Chondrocyte (in vitro differentiated cells): Measurements from ENCODE around the gene MIPOL1. TPM values are rescaled to one million over a fixed set of nuclear protein-coding genes. Genes with fewer than 3 reads are reported as not detected.

Experiments used
- DNase-seq: peaks from one replicate; pipeline ENCODE4 v3.0.0; 2021; ENCODE audit warnings: mixed read lengths, low spot score
- H3K27ac Mint-ChIP-seq: one replicate; pipeline ENCODE4 v1.8.0; 2021; ENCODE audit warnings: mild to moderate bottlenecking, moderate library complexity, mixed read lengths; ENCODE audit not compliant: unreplicated experiment
- H3K27me3 Mint-ChIP-seq: 2 replicates; pipeline ENCODE4 v1.8.0; 2021; ENCODE audit warnings: low read depth, mixed read lengths
- H3K36me3 Mint-ChIP-seq: 2 replicates; pipeline ENCODE4 v1.8.0; 2021; ENCODE audit warnings: low read depth, mixed read lengths
- H3K4me1 Mint-ChIP-seq: 2 replicates; pipeline ENCODE4 v1.8.0; 2021; ENCODE audit warnings: low read depth, mild to moderate bottlenecking, mixed read lengths
- H3K4me3 Mint-ChIP-seq: one replicate; pipeline ENCODE4 v1.8.0; 2021; ENCODE audit warnings: mild to moderate bottlenecking, moderate library complexity, mixed read lengths; ENCODE audit not compliant: unreplicated experiment
- H3K9me3 Mint-ChIP-seq: 2 replicates; pipeline ENCODE4 v1.8.0; 2021; ENCODE audit warnings: low read depth, mixed read lengths
- total RNA-seq: library from RNA; stranded (reverse); gene quantifications from 3 replicates; pipeline ENCODE4 v1.2.1, GENCODE V29; 2021
- TF ChIP-seq, protein P1 (sequence below): fragments of 200-600 bp; sonication (generic); IDR thresholded peaks from 2 replicates; pipeline ENCODE4 v1.5.0; 2021; ENCODE audit warnings: antibody characterized with exemption, mild to moderate bottlenecking, moderate library complexity

The MIPOL1 gene
- total RNA-seq, 1 donor from 2014 or later = 9.8 TPM

DNA sequence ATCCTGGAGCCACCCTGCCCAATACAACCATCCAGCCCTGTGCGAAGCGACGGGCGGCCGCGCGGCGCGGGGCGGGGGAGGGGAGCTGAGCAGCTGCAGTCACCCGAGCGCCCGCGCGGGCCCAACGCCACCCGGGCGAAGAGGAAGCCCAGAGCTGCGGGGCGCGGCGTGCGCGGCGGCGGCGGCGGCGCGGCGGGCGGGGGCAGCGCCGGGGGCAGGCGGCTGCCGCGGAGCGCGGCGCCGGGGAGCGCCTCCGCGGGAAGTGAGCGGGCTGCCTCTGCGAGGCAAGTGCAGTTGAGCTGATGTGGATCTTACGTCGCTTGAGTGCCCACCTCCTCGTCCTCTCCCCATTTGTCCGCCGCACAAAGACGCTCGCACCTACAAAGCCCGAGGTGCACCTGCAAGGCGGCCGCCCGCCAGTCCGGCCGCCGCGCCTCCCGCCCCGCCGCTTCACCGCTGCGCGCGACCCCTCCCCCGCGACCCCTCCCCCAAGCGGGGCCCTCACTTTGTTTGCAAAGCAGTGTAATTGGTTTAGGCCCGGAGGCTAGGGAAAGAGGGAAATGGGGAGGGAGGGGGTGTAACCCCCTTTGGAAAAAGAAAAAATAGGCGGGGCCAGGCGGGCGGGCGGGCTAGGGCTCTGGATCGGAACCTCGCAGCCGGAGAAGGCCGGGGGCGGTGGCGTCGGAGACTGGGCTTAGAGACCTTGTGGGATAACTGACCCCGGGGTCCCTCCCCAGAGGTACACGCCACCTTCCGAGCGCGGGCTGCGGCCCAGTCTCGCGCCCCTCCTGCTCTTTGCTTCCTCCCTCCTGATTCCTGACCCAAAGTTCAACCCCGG is 397.5 kb downstream of the MIPOL1 start, which contains the start of the genes FOXA1 and TTC6:
Gene FOXA1, minus strand, starts transcription at position 279 of the 838 bp plus-strand sequence. Its CDS starts 277 bp downstream, at position 2.
Gene TTC6, plus strand, starts transcription at position 659 of the 838 bp plus-strand sequence. CDS start 26,436 bp downstream, outside the sequence.
- no peak within 1 kb of the TSS for H3K27ac Mint-ChIP-seq
- peak within 1 kb of the TSS; percentile 72 for H3K4me3 Mint-ChIP-seq
- H3K4me1 Mint-ChIP-seq = peaks cover 38% of the 10 kb centered on the region
- no peaks in the 10 kb centered on the region for H3K36me3 Mint-ChIP-seq
- no peak for DNase-seq
- peaks cover 80% of the 10 kb centered on the region for H3K27me3 Mint-ChIP-seq
- no peaks in the 10 kb centered on the region for H3K9me3 Mint-ChIP-seq
- TF ChIP-seq, protein P1, sequence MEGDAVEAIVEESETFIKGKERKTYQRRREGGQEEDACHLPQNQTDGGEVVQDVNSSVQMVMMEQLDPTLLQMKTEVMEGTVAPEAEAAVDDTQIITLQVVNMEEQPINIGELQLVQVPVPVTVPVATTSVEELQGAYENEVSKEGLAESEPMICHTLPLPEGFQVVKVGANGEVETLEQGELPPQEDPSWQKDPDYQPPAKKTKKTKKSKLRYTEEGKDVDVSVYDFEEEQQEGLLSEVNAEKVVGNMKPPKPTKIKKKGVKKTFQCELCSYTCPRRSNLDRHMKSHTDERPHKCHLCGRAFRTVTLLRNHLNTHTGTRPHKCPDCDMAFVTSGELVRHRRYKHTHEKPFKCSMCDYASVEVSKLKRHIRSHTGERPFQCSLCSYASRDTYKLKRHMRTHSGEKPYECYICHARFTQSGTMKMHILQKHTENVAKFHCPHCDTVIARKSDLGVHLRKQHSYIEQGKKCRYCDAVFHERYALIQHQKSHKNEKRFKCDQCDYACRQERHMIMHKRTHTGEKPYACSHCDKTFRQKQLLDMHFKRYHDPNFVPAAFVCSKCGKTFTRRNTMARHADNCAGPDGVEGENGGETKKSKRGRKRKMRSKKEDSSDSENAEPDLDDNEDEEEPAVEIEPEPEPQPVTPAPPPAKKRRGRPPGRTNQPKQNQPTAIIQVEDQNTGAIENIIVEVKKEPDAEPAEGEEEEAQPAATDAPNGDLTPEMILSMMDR = no peak

DNA sequence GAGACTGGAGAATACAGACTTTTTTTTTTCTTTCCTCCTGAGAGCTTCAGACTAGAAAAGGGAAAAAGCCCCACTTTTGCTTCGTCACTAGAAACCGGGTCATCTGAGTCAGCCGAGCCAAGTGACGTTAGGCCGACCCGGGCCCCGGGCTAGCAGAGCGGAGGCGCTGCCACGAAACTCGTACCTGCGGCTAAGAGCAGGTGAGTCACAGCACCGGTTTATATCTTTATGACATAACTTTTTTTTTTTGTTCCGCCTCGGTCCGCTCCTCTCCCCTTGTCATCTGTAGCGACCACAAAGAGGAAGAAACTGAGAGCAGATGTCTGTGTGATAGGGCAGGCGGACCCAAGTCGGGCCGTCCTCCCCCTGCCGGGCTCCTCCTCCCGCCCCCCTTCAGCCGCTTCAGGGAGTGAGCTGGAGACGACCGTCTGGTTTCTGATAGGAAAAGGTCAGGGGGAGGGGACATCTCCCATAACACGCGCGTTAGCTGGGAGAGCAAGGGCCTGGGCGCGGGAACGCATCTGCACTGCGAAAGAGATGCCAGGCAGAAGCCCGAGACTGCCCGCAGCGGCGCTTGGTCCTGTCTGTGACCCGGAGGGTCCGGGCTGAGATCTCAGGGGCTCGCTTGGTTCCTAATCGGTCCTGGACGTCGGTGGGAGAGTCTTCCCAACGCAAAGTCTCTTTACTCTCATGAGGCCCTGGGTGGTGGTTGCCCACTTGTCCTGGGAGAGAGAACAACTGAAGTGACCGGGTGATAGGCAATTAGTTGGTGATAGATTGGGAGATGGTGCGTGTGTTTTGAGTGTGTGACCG is 398.3 kb downstream of the MIPOL1 start:
- TF ChIP-seq, protein P1 = no peak
- Mint-ChIP-seq H3K4me1 (peaks cover 38% of the 10 kb centered on the region), H3K9me3 (no peaks in the 10 kb centered on the region), H3K4me3 (peak overlapping the region; percentile 61), H3K27ac (no peak overlapping the region), H3K27me3 (peaks cover 80% of the 10 kb centered on the region), H3K36me3 (no peaks in the 10 kb centered on the region)
- no peak for DNase-seq

DNA sequence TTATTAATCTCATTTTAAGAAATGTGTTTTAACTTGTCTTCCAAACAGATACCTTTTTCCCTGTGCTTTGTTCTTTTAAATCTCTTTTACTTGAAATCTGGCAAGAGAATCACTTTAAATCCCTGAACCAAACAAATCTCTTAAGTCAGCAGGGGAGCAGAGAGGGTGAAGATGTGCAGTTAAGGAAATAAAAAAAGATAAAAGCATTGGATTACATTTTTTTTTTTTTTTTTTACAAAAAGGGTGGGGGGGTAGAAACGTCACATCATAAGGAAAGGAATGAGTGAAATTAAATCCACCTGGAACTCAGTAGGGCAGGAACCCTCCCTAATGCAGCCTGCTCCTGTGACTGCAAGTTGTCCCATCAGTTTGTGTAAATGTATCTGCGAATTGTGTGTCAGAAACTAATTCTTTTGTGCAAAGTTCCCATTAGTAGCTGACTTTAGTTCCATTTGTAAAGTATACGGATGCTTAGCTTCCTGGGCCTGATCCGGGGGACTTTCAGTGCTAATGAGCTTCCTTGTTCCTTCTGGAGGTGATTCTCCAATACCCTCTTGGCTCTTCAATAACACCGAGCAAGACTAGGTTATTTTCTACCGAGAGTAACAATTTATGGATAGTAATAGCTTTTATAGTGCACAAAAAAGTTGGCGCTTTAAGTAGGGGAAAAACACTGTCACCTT is 399.2 kb downstream of the MIPOL1 start:
- Mint-ChIP-seq H3K27ac (no peak overlapping the region), H3K4me1 (peaks cover 33% of the 10 kb centered on the region), H3K36me3 (no peaks in the 10 kb centered on the region), H3K27me3 (peaks cover 82% of the 10 kb centered on the region), H3K9me3 (no peaks in the 10 kb centered on the region), H3K4me3 (no peak overlapping the region)
- DNase-seq = no peak
- TF ChIP-seq, protein P1 = no peak

DNA sequence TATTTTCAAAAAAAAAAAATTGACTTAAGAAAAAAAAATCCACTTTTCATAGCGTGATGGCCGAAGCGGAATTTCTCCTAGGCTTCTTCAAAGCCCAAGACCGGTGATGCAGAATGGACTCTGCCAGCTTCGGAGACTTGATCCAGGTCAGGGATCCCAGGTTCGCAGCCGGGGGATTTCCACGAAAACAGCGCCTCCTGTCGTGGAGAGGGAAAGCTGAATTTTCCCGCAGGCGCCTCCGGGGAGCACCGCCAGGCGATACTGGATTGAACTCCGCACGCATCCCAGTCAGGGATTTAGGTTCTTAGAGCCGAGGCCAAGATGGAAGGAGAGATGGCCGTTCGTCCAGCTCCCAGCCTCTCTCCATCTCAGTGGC is 399.8 kb downstream of the MIPOL1 start:
- no peaks in the 10 kb centered on the region for H3K36me3 Mint-ChIP-seq
- TF ChIP-seq, protein P1 = peak; percentile 72
- H3K27ac Mint-ChIP-seq = no peak overlapping the region
- H3K4me1 Mint-ChIP-seq = peaks cover 32% of the 10 kb centered on the region
- no peaks in the 10 kb centered on the region for H3K9me3 Mint-ChIP-seq
- no peak for DNase-seq
- no peak overlapping the region for H3K4me3 Mint-ChIP-seq
- peaks cover 82% of the 10 kb centered on the region for H3K27me3 Mint-ChIP-seq
